PC-3 (cell line): ENCODE results near the gene RIC8B.

Source experiments
- CTCF ChIP-seq: fragments of 300-600 bp; sonication (generic); conservative IDR thresholded peaks from 2 replicates; pipeline ENCODE4 v1.5.1; 2017; ENCODE audit warnings: antibody characterized with exemption, low read depth, mild to moderate bottlenecking, low read length
- EZH2 ChIP-seq: fragments of 300-600 bp; sonication (generic); IDR thresholded peaks from one replicate; pipeline ENCODE4 v1.6.1; 2017; ENCODE audit warnings: antibody characterized with exemption, mild to moderate bottlenecking, low read length; ENCODE audit not compliant: unreplicated experiment

GRCh38 chr12:106739815-106740530 lies 34.5 kb upstream of the RIC8B start:
- TF ChIP-seq CTCF (no peak), EZH2 (no peak)
